ENCODE measurements around the gene AP1S1. TPM values are rescaled to one million over a fixed set of nuclear protein-coding genes. Genes with fewer than 3 reads are reported as not detected.

The AP1S1 gene
- total and polyA plus RNA-seq, 2 of the 13 experiments (the other 11 are each of a cell fraction or from before 2014, with no cell fraction given), result 57.5 to 68.1 TPM

GRCh38 chr7:101163279-101164070 is 9.2 kb downstream of the AP1S1 start:
- POLR2A ChIA-PET, result no interaction called here
- CTCF ChIA-PET (ENCODE audit: low intra/inter-chr PET ratio, low total read pairs), result no interaction called here
- Histone ChIP-seq H3K9me3 (ENCODE audit: low read length) (no peaks in the 10 kb centered on the region), H4K20me1 (ENCODE audit: insufficient read depth, low read length) (peaks cover 9% of the 10 kb centered on the region; the same call in 1 of the 2 replicates), H3K4me1 (ENCODE audit: insufficient read depth, low read length) (peaks cover 37% of the 10 kb centered on the region), H3K27ac (ENCODE audit: extremely low read length, insufficient read depth, low read length) (no peak overlapping the region), H3K9ac (ENCODE audit: insufficient read depth, low read depth, low read length) (no peak overlapping the region), H3K36me3 (replicated peaks in 1 of 2; ENCODE audit: control insufficient read depth in 1 of 2, insufficient read depth in 2 of 2, low read length in 2 of 2) (peaks cover 0 to 2% of the 10 kb centered on the region in 2 experiments; a peak in 3 of 5 replicates), H3K79me2 (ENCODE audit: insufficient read depth, low read length) (no peaks in the 10 kb centered on the region), H3K4me2 (ENCODE audit: low read depth, low read length) (peak overlapping the region; percentile 69), H3K27me3 (ENCODE audit: control insufficient read depth in 1 of 2, insufficient read depth in 2 of 2, low read length in 2 of 2) (peaks cover 0 to 35% of the 10 kb centered on the region in 2 experiments; a peak in 4 of 5 replicates), H2AFZ (ENCODE audit: low read length) (no peak overlapping the region), H3K4me3 (replicated peaks in 1 of 3; ENCODE audit: insufficient read depth in 1 of 3, low read depth in 2 of 3, low read length in 3 of 3) (peak overlapping the region in 2 of 3 experiments; percentile 34 to 64; a peak in 3 of 6 replicates)
- peak; percentile 8; the same call in 2 of the 3 replicates for ATAC-seq
- in situ Hi-C loops (cut with HindIII; ENCODE audit: extremely low pct_ligation_motif_present, low pct_unique_long_range_greater_than_20kb) (no loop called here), intact Hi-C loops (cut with micrococcal nuclease; ENCODE audit: unreplicated experiment) (no loop called here)
- no TSS peak for BruUV-seq (replicated peaks)
- no peak for FAIRE-seq
- 3% methylated on average over 33 of the region's 92 CpGs for WGBS (ENCODE audit: low lambda C conversion rate)
- no peak for DNase-seq (ENCODE audit: low spot score)
- TF ChIP-seq PAWR (CRISPR knock-in tag; IDR thresholded peaks at IDR 0.05; ENCODE audit: borderline replicate concordance) (no peak), KMT2A (CRISPR knock-in tag; IDR thresholded peaks at IDR 0.05) (no peak), SMYD3 (CRISPR knock-in tag; IDR thresholded peaks at IDR 0.05) (no peak), EED (CRISPR knock-in tag; IDR thresholded peaks at IDR 0.05) (no peak), ZNF451 (CRISPR knock-in tag; IDR thresholded peaks at IDR 0.05) (no peak), ZSCAN29 (CRISPR knock-in tag; conservative IDR thresholded peaks at IDR 0.05) (no peak), TCF12 (IDR thresholded peaks at IDR 0.05) (no peak), TCF12 (CRISPR knock-in tag; IDR thresholded peaks at IDR 0.05) (no peak), SALL1 (CRISPR knock-in tag; IDR thresholded peaks at IDR 0.05) (no peak), ZNF770 (CRISPR knock-in tag; IDR thresholded peaks at IDR 0.05) (peak; percentile 62), IRX3 (CRISPR knock-in tag; IDR thresholded peaks at IDR 0.05; ENCODE audit: borderline replicate concordance, low read depth) (no peak), ARID5B (CRISPR knock-in tag; IDR thresholded peaks at IDR 0.05) (no peak)
- TF ChIP-seq, protein P1, sequence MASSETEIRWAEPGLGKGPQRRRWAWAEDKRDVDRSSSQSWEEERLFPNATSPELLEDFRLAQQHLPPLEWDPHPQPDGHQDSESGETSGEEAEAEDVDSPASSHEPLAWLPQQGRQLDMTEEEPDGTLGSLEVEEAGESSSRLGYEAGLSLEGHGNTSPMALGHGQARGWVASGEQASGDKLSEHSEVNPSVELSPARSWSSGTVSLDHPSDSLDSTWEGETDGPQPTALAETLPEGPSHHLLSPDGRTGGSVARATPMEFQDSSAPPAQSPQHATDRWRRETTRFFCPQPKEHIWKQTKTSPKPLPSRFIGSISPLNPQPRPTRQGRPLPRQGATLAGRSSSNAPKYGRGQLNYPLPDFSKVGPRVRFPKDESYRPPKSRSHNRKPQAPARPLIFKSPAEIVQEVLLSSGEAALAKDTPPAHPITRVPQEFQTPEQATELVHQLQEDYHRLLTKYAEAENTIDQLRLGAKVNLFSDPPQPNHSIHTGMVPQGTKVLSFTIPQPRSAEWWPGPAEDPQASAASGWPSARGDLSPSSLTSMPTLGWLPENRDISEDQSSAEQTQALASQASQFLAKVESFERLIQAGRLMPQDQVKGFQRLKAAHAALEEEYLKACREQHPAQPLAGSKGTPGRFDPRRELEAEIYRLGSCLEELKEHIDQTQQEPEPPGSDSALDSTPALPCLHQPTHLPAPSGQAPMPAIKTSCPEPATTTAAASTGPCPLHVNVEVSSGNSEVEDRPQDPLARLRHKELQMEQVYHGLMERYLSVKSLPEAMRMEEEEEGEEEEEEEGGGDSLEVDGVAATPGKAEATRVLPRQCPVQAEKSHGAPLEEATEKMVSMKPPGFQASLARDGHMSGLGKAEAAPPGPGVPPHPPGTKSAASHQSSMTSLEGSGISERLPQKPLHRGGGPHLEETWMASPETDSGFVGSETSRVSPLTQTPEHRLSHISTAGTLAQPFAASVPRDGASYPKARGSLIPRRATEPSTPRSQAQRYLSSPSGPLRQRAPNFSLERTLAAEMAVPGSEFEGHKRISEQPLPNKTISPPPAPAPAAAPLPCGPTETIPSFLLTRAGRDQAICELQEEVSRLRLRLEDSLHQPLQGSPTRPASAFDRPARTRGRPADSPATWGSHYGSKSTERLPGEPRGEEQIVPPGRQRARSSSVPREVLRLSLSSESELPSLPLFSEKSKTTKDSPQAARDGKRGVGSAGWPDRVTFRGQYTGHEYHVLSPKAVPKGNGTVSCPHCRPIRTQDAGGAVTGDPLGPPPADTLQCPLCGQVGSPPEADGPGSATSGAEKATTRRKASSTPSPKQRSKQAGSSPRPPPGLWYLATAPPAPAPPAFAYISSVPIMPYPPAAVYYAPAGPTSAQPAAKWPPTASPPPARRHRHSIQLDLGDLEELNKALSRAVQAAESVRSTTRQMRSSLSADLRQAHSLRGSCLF (CRISPR knock-in tag; IDR thresholded peaks at IDR 0.05; ENCODE audit: borderline replicate concordance), result no peak

Measured in HepG2 (cell line).